WTC11 (cell line): ENCODE data around the gene KCNS3. TPM values are rescaled to one million over a fixed set of nuclear protein-coding genes. Genes with fewer than 3 reads are reported as not detected.

Experiments
- ATAC-seq: fragments of 200-7000 bp; cut with Tn5 transposase; 2 replicates; pipeline ENCODE4 v1.10.0; 2021; ENCODE audit warnings: mild to moderate bottlenecking, moderate library complexity
- CTCF ChIA-PET: fragments of 300-600 bp; sonication (Branson Sonifier 250); formaldehyde crosslinking; loops from one replicate; lab custom pipeline; 2021; ENCODE audit warnings: antibody characterized with exemption; lab: Charles Lee
- POLR2A ChIA-PET: fragments of 350-600 bp; sonication (Branson Sonifier 250); formaldehyde crosslinking; loops from one replicate; lab custom pipeline; 2021; ENCODE audit warnings: antibody characterized with exemption; lab: Charles Lee
- DNase-seq: peaks from one replicate; pipeline ENCODE4 v3.0.0; 2021; ENCODE audit warnings: low spot score
- H3K27ac Mint-ChIP-seq: 2 replicates; pipeline ENCODE4 v1.8.0; 2021; ENCODE audit warnings: mixed read lengths
- H3K27me3 Mint-ChIP-seq: 2 replicates; pipeline ENCODE4 v1.8.0; 2021; ENCODE audit warnings: low read depth, mild to moderate bottlenecking, moderate library complexity, mixed read lengths
- H3K36me3 Mint-ChIP-seq: 2 replicates; pipeline ENCODE4 v1.8.0; 2021; ENCODE audit warnings: mixed read lengths
- H3K4me1 Mint-ChIP-seq: 2 replicates; pipeline ENCODE4 v1.8.0; 2022; ENCODE audit warnings: mixed read lengths
- H3K4me3 Mint-ChIP-seq: 2 replicates; pipeline ENCODE4 v1.8.0; 2021; ENCODE audit warnings: mild to moderate bottlenecking, moderate library complexity, mixed read lengths
- H3K9me3 Mint-ChIP-seq: 2 replicates; pipeline ENCODE4 v1.8.0; 2021; ENCODE audit warnings: mixed read lengths
- CDX4 ChIP-seq: fragments of 250-450 bp; sonication (Bioruptor Pico); IDR thresholded peaks from 2 replicates; pipeline ENCODE4 v1.9.0; 2021; ENCODE audit warnings: moderate library complexity, mild to moderate bottlenecking, inconsistent platforms, borderline replicate concordance
- CREM ChIP-seq: sonication (generic); formaldehyde crosslinking; IDR thresholded peaks from 2 replicates; pipeline ENCODE4 v1.8.1; 2022; ENCODE audit warnings: mild to moderate bottlenecking, missing genetic modification reagents, moderate library complexity
- E2F5 ChIP-seq: sonication (generic); formaldehyde crosslinking; IDR thresholded peaks from 2 replicates; pipeline ENCODE4 v1.8.1; 2022; ENCODE audit warnings: mild to moderate bottlenecking, moderate library complexity, missing genetic modification reagents
- ESRRA ChIP-seq: sonication (generic); formaldehyde crosslinking; IDR thresholded peaks from 2 replicates; pipeline ENCODE4 v1.8.1; 2022; ENCODE audit warnings: mild to moderate bottlenecking, missing genetic modification reagents, borderline replicate concordance
- FOXP1 ChIP-seq: sonication (generic); formaldehyde crosslinking; IDR thresholded peaks from 2 replicates; pipeline ENCODE4 v1.8.0; 2022; ENCODE audit warnings: missing genetic modification reagents, mild to moderate bottlenecking, moderate library complexity, borderline replicate concordance
- FOXP4 ChIP-seq: sonication (generic); formaldehyde crosslinking; IDR thresholded peaks from 2 replicates; pipeline ENCODE4 v1.8.0; 2022; ENCODE audit warnings: mild to moderate bottlenecking, missing genetic modification reagents
- HMGA2 ChIP-seq: fragments of 250-450 bp; sonication (Bioruptor Pico); IDR thresholded peaks from 2 replicates; pipeline ENCODE4 v1.4.0; 2021; ENCODE audit warnings: mild to moderate bottlenecking, moderate library complexity
- IRF1 ChIP-seq: sonication (generic); formaldehyde crosslinking; IDR thresholded peaks from 2 replicates; pipeline ENCODE4 v1.8.0; 2023; ENCODE audit warnings: missing genetic modification reagents
- MAX ChIP-seq: sonication (generic); formaldehyde crosslinking; IDR thresholded peaks from 2 replicates; pipeline ENCODE4 v1.8.0; 2022; ENCODE audit warnings: mild to moderate bottlenecking, missing genetic modification reagents
- MLX ChIP-seq: sonication (generic); formaldehyde crosslinking; IDR thresholded peaks from 2 replicates; pipeline ENCODE4 v1.8.1; 2023; ENCODE audit warnings: mild to moderate bottlenecking, missing genetic modification reagents, moderate library complexity
- NFE2L1 ChIP-seq: sonication (generic); formaldehyde crosslinking; IDR thresholded peaks from 2 replicates; pipeline ENCODE4 v1.8.1; 2023; ENCODE audit warnings: missing genetic modification reagents
- NFYB ChIP-seq: sonication (generic); formaldehyde crosslinking; conservative IDR thresholded peaks from 2 replicates; pipeline ENCODE4 v1.8.0; 2022; ENCODE audit warnings: low read depth, missing genetic modification reagents
- NR2C2 ChIP-seq: sonication (generic); formaldehyde crosslinking; IDR thresholded peaks from 2 replicates; pipeline ENCODE4 v1.8.0; 2022; ENCODE audit warnings: mild to moderate bottlenecking, missing genetic modification reagents
- PREB ChIP-seq: sonication (generic); formaldehyde crosslinking; IDR thresholded peaks from 2 replicates; pipeline ENCODE4 v1.8.1; 2022; ENCODE audit warnings: mild to moderate bottlenecking, missing genetic modification reagents, moderate library complexity, borderline replicate concordance
- TEAD4 ChIP-seq: sonication (generic); formaldehyde crosslinking; IDR thresholded peaks from 2 replicates; pipeline ENCODE4 v1.8.0; 2022; ENCODE audit warnings: mild to moderate bottlenecking, missing genetic modification reagents
- USF1 ChIP-seq: sonication (generic); formaldehyde crosslinking; IDR thresholded peaks from 2 replicates; pipeline ENCODE4 v1.8.0; 2022; ENCODE audit warnings: mild to moderate bottlenecking, missing genetic modification reagents
- ZBTB21 ChIP-seq: sonication (generic); formaldehyde crosslinking; IDR thresholded peaks from 2 replicates; pipeline ENCODE4 v1.8.1; 2023; ENCODE audit warnings: mild to moderate bottlenecking, missing genetic modification reagents, borderline replicate concordance
- ZNF121 ChIP-seq: sonication (generic); formaldehyde crosslinking; IDR thresholded peaks from 2 replicates; pipeline ENCODE4 v1.8.0; 2023; ENCODE audit warnings: missing genetic modification reagents
- ZNF396 ChIP-seq: fragments of 250-450 bp; sonication (Bioruptor Pico); IDR thresholded peaks from 2 replicates; pipeline ENCODE4 v1.8.0; 2021; ENCODE audit warnings: mild to moderate bottlenecking, moderate library complexity, borderline replicate concordance
- ZNF423 ChIP-seq: fragments of 250-450 bp; sonication (Bioruptor Pico); IDR thresholded peaks from 2 replicates; pipeline ENCODE4 v2.1.2; 2022; ENCODE audit warnings: mild to moderate bottlenecking, moderate library complexity
- ZNF671 ChIP-seq: fragments of 250-450 bp; sonication (Bioruptor Pico); IDR thresholded peaks from 2 replicates; pipeline ENCODE4 v1.8.0; 2021; ENCODE audit warnings: mild to moderate bottlenecking
- total RNA-seq: library from RNA; stranded (reverse); gene quantifications from 3 replicates; pipeline ENCODE4 v1.2.3, GENCODE V29; 2021

Gene KCNS3
- total RNA-seq, 1 experiment from 2014 or later = 25.2 TPM

- no peak for TF ChIP-seq ZNF121 (CRISPR knock-in tag)
- no peak for TF ChIP-seq USF1 (CRISPR knock-in tag)
- peak; percentile 67; the same call in 1 of the 2 replicates for TF ChIP-seq E2F5 (CRISPR knock-in tag)
- TF ChIP-seq NFYB = no peak
- TF ChIP-seq MLX = no peak
Measured at GRCh38 chr2:17879137-17879912, 858 bp downstream of the KCNS3 start (continued).

GRCh38 chr2:17879913-17880274, 1.4 kb downstream of the KCNS3 start:
- DNase-seq (no peak), ATAC-seq (no peak)
- Mint-ChIP-seq H3K27ac (peak overlapping the region; percentile 32; the same call in 1 of the 2 replicates), H3K27me3 (peaks cover 31% of the 10 kb centered on the region), H3K4me1 (peaks cover 40% of the 10 kb centered on the region), H3K4me3 (peak overlapping the region; percentile 90), H3K9me3 (peaks cover 4% of the 10 kb centered on the region), H3K36me3 (peaks cover 8% of the 10 kb centered on the region)
- CTCF ChIA-PET = interaction anchor here (0.6 to 2.4 kb wide), 10 partner anchors 13 to 507 kb away, joined by 3 to 30 read pairs (median 3); no protein-coding TSS in a partner anchor
- POLR2A ChIA-PET = interaction anchor here (0.7 kb wide), 1 partner anchor 12 kb away, joined by 6 read pairs; no protein-coding TSS in a partner anchor
- TF ChIP-seq IRF1 (CRISPR knock-in tag) = no peak
- peak; percentile 21; the same call in 1 of the 2 replicates for TF ChIP-seq MAX (CRISPR knock-in tag)
- TF ChIP-seq FOXP4 (CRISPR knock-in tag) = peak; percentile 88; the same call in 1 of the 2 replicates
- TF ChIP-seq ZNF396 (CRISPR knock-in tag) = no peak

- peaks cover 54% of the 10 kb centered on the region for H3K36me3 Mint-ChIP-seq
- H3K27me3 Mint-ChIP-seq = no peaks in the 10 kb centered on the region
- H3K9me3 Mint-ChIP-seq = peaks cover 53% of the 10 kb centered on the region
- peaks cover 43% of the 10 kb centered on the region for H3K4me1 Mint-ChIP-seq
- ATAC-seq (peak; percentile 85), DNase-seq (peak; percentile 25)
- CTCF ChIA-PET = interaction anchor here (1.5 to 1.9 kb wide), 3 partner anchors 13 to 40 kb away, joined by 4 to 9 read pairs (median 4); no protein-coding TSS in a partner anchor
- POLR2A ChIA-PET = interaction anchor here (1.8 kb wide), 1 partner anchor 13 kb away, joined by 6 read pairs; no protein-coding TSS in a partner anchor
- H3K27ac Mint-ChIP-seq = peak overlapping the region; percentile 92
- peak overlapping the region; percentile 40 for H3K4me3 Mint-ChIP-seq
- TF ChIP-seq CDX4 (CRISPR knock-in tag) (no peak), ZNF423 (peak; percentile 42; the same call in 1 of the 2 replicates), NR2C2 (CRISPR knock-in tag) (no peak), ZNF671 (no peak), HMGA2 (CRISPR knock-in tag) (no peak), TEAD4 (CRISPR knock-in tag) (no peak), FOXP1 (CRISPR knock-in tag) (no peak), NFYB (no peak), NFE2L1 (CRISPR knock-in tag) (0 out of 2 replicates have a peak, but pooled peaks have one; percentile 39), ZBTB21 (CRISPR knock-in tag) (no peak), PREB (CRISPR knock-in tag) (no peak), CREM (CRISPR knock-in tag) (no peak), ESRRA (CRISPR knock-in tag) (no peak), IRF1 (CRISPR knock-in tag) (no peak)
Measured at GRCh38 chr2:17892770-17893534, 14.5 kb downstream of the KCNS3 start.
